ENCODE measurements around the gene ACAD11. TPM values are rescaled to one million over a fixed set of nuclear protein-coding genes. Genes with fewer than 3 reads are reported as not detected.

Gene ACAD11
- total RNA-seq, 5 donors from 2014 or later (not counting 1 experiment from before 2014, with no cell fraction given): 25.1 to 35.2 (median 32.2) TPM

DNA sequence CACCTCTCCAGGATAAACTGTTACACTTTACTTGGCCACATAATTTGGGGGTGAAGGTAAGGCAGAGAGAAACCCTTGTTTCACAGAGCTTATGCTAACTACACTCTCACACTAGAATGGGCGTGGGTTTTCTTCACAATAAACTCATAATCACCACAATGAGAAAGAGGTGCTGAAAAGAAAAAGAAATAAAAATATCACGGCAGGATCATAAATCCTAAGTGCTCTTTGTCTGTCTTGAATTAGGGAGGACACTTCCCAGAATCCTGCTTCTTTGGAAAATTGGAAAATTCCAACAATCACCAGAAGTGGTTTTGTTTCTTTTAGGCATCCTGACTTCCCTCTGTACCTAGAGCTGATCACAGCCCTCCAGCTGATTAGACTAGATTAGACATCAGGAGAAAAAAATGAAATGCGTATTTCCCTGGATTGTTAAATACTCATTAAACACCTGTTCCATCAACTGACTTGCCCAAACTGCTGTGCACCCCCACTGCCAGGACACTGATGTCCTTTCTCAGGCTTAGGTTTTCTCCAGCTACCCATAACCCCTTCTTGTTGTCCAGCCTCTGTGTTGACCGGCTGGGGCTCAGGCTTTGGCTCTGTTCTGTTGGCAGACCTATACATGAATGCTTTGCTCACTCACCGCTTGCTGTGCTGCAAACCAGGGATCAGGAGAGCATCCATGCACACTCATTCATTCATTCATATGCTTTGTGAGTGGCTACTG, 104.1 kb downstream of the ACAD11 start:
- peaks cover 0 to 4% of the 10 kb centered on the region in 2 experiments for H3K4me1 ChIP-seq (ENCODE audit: control insufficient read depth in 1 of 2, extremely low read depth in 1 of 2, insufficient read depth in 2 of 2, low read length in 2 of 2)
- Mint-ChIP-seq H3K27ac (no peak overlapping the region), H3K36me3 (peaks cover 16% of the 10 kb centered on the region), H3K4me3 (no peak overlapping the region), H3K4me1 (peaks cover 6% of the 10 kb centered on the region in 3 donors), H3K27me3 (no peaks in the 10 kb centered on the region), H3K9me3 (no peaks in the 10 kb centered on the region)
- WGBS (ENCODE audit: insufficient coverage): 100% methylated on average over 2 of the region's 5 CpGs
- H3K27me3 ChIP-seq (replicated peaks in 1 of 2; ENCODE audit: control insufficient read depth in 2 of 2, extremely low read depth in 1 of 2, insufficient read depth in 2 of 2, low read length in 1 of 2): no peaks in the 10 kb centered on the region
- POLR2A ChIA-PET: no interaction called here
- ATAC-seq (replicated peaks in 1 of 4) (no peak), DNase-seq (no peak)
- no peak overlapping the region for H3K27ac ChIP-seq (ENCODE audit: low read length)
- no peaks in the 10 kb centered on the region for H3K9me3 ChIP-seq
- CTCF ChIA-PET: no interaction called here
- no peak overlapping the region for H3K4me3 ChIP-seq (ENCODE audit: control insufficient read depth in 1 of 2, extremely low read depth in 1 of 2, low read length in 1 of 2)
- no peaks in the 10 kb centered on the region for H3K36me3 ChIP-seq (ENCODE audit: control insufficient read depth in 2 of 2, extremely low read depth in 1 of 2, insufficient read depth in 1 of 2, low read length in 1 of 2)

DNA sequence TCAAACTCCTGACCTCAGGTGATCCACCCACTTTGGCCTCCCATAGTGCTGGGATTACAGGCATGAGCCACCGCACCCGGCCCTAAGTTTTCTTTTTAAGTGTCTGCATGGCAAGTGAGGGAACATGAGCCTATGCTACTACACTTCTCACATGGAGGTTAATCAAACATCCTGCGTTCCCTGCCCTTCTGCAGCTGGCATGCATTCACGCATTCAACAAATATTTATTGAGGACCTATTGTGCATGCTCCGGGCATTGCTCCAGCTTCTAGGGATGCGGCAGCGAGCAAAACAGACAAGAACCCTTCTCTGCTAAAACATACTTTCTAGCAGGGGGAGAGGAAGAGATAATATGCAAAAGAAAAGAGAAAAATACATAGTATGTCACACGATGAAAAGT, 105.2 kb downstream of the ACAD11 start:
- H3K4me3 ChIP-seq (ENCODE audit: control insufficient read depth in 1 of 2, extremely low read depth in 1 of 2, low read length in 1 of 2): no peak overlapping the region
- WGBS (ENCODE audit: insufficient coverage): 94% methylated on average over 2 of the region's 8 CpGs
- no peak overlapping the region for H3K27ac Mint-ChIP-seq

DNA sequence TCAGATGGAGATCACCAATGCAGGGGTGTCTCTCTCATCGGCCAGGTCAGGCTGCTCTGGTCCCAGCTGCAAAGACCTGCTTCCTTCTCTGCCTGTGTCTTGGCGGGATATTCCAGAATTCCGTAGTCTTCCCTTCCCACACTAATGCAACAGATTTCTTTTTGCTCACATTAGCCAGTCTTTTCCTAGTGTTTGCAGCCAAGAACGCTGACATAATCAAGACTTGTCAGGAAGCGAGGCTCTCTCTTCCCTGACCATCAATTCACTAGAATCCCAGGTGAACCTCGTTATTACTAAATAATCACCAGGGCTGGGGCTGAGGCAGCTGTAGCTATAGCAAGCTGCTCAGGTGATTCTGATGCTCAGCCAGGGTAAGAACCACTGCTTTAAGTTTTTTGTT, 105.8 kb downstream of the ACAD11 start:
- Mint-ChIP-seq H3K36me3 (peaks cover 8% of the 10 kb centered on the region), H3K4me1 (peaks cover 16 to 17% (median 16%) of the 10 kb centered on the region in 3 donors), H3K27ac (no peak overlapping the region), H3K4me3 (no peak overlapping the region), H3K9me3 (no peaks in the 10 kb centered on the region), H3K27me3 (no peaks in the 10 kb centered on the region)
- 91% methylated on average over 4 of the region's 6 CpGs for WGBS (ENCODE audit: insufficient coverage)
- no peak for DNase-seq
- ChIA-PET CTCF (interaction anchor here in 1 of 2 donors (0.9 kb wide), 1 partner anchor 12 kb away, joined by 3 read pairs; no protein-coding TSS in a partner anchor), POLR2A (no interaction called here)
- H3K36me3 ChIP-seq (ENCODE audit: control insufficient read depth in 2 of 2, extremely low read depth in 1 of 2, insufficient read depth in 1 of 2, low read length in 1 of 2): no peaks in the 10 kb centered on the region
- ATAC-seq (replicated peaks in 1 of 4): no peak
- H3K4me3 ChIP-seq (ENCODE audit: control insufficient read depth in 1 of 2, extremely low read depth in 1 of 2, low read length in 1 of 2): no peak overlapping the region
- no peak overlapping the region for H3K27ac ChIP-seq (ENCODE audit: low read length)
- H3K4me1 ChIP-seq (ENCODE audit: control insufficient read depth in 1 of 2, extremely low read depth in 1 of 2, insufficient read depth in 2 of 2, low read length in 2 of 2): peaks cover 0 to 9% of the 10 kb centered on the region in 2 experiments
- H3K9me3 ChIP-seq: no peaks in the 10 kb centered on the region
- no peaks in the 10 kb centered on the region for H3K27me3 ChIP-seq (replicated peaks in 1 of 2; ENCODE audit: control insufficient read depth in 2 of 2, extremely low read depth in 1 of 2, insufficient read depth in 2 of 2, low read length in 1 of 2)

More for the DNA sequence above, 105.2 kb downstream of the ACAD11 start:
- POLR2A ChIA-PET: interaction anchor here in 1 of 2 donors (0.6 kb wide), 1 partner anchor 14 kb away, joined by 12 read pairs; no protein-coding TSS in a partner anchor
- ATAC-seq (replicated peaks in 1 of 4) (no peak), DNase-seq (no peak)
- Mint-ChIP-seq H3K4me3 (no peak overlapping the region), H3K9me3 (no peaks in the 10 kb centered on the region), H3K27me3 (no peaks in the 10 kb centered on the region), H3K4me1 (peaks cover 16% of the 10 kb centered on the region in 3 donors), H3K36me3 (peaks cover 10% of the 10 kb centered on the region)
- Histone ChIP-seq H3K9me3 (no peaks in the 10 kb centered on the region), H3K36me3 (ENCODE audit: control insufficient read depth in 2 of 2, extremely low read depth in 1 of 2, insufficient read depth in 1 of 2, low read length in 1 of 2) (no peaks in the 10 kb centered on the region), H3K27ac (ENCODE audit: low read length) (no peak overlapping the region), H3K4me1 (ENCODE audit: control insufficient read depth in 1 of 2, extremely low read depth in 1 of 2, insufficient read depth in 2 of 2, low read length in 2 of 2) (peaks cover 0 to 9% of the 10 kb centered on the region in 2 experiments), H3K27me3 (replicated peaks in 1 of 2; ENCODE audit: control insufficient read depth in 2 of 2, extremely low read depth in 1 of 2, insufficient read depth in 2 of 2, low read length in 1 of 2) (no peaks in the 10 kb centered on the region)
- CTCF ChIA-PET: no interaction called here

DNA sequence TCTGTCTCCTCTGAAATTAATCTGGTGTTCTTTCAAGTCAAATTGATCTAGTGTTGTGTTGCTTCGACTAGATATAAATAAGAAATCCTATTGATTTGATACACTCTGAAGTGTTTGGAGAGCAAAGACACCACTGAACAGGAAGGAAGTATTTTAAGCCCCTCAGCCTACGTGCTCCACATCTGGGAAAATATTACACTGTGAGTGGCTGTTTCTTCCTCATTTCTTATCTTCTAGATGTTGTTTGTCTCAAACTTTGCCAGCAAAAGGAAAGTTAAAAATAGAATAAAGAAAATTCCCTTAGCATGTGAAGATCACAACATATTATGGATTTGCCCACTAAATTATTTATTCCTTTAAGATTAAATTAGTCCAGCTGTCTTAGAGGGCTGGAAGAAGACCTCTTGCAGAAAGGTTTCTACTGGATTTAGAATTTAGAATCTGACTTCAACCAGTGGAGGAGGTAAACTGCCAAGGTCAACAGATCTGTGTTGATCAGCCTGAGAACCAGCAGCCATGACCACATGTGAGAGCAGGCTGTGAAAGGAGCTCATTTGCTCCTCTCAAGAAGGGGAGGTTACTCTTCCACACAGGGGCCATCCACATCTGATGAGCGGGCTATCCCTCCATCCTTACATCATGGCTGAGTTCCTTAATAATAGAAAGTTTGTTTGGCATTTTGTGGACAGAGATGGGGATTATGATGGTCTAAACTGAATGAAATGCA, 108.9 kb downstream of the ACAD11 start:
- no CpG with 5 or more reads among the region's 3 CpGs for WGBS (ENCODE audit: insufficient coverage)
- ATAC-seq (replicated peaks in 1 of 4): peak in 1 of 4 experiments; percentile 23
- Histone ChIP-seq H3K9me3 (no peaks in the 10 kb centered on the region), H3K4me3 (ENCODE audit: control insufficient read depth in 1 of 2, extremely low read depth in 1 of 2, low read length in 1 of 2) (no peak overlapping the region), H3K4me1 (ENCODE audit: control insufficient read depth in 1 of 2, extremely low read depth in 1 of 2, insufficient read depth in 2 of 2, low read length in 2 of 2) (peaks cover 0 to 9% of the 10 kb centered on the region in 2 experiments), H3K36me3 (ENCODE audit: control insufficient read depth in 2 of 2, extremely low read depth in 1 of 2, insufficient read depth in 1 of 2, low read length in 1 of 2) (no peaks in the 10 kb centered on the region), H3K27ac (ENCODE audit: low read length) (no peak overlapping the region), H3K27me3 (replicated peaks in 1 of 2; ENCODE audit: control insufficient read depth in 2 of 2, extremely low read depth in 1 of 2, insufficient read depth in 2 of 2, low read length in 1 of 2) (no peaks in the 10 kb centered on the region)
- no peaks in the 10 kb centered on the region for H3K9me3 Mint-ChIP-seq
- H3K27me3 Mint-ChIP-seq: no peaks in the 10 kb centered on the region
- peak overlapping the region; percentile 1 to 66 for H3K27ac Mint-ChIP-seq
- DNase-seq: no peak
- H3K4me3 Mint-ChIP-seq: no peak overlapping the region
- CTCF ChIA-PET: no interaction called here
- H3K36me3 Mint-ChIP-seq: peaks cover under 1% of the 10 kb centered on the region
- POLR2A ChIA-PET: no interaction called here
- H3K4me1 Mint-ChIP-seq: peaks cover 16 to 17% (median 16%) of the 10 kb centered on the region in 3 donors

DNA sequence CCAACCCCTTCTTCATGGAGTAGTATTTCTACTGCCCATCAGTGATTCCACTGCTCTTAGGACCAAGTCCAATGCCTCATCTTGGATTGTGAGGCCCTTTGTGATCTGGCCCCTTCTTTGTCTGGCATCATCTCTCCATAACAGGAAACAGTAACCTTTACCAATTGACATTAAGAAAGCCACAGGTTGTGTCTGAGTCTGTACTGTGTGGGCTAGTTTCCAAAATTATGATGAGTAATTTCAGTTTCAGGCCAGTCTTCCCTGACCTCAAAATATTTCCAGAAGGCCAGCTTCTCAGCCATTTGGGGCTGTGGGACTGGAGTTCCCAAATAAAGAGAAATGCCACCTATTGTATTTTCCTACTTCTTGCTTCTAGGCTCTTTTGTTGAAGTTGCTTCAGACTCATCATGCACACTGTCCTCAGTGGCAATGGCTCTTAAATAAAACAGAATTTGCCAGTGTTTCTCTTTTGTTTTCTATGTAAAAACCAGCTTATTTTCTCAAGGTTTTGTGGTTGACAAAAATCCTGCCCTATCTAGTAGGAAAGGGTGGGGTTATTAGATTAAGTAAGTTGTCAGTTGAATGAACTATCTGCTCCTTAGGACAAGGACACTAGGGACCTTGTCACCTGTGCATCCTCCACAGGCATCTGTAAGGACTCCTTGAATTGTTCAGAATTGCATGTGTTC, 109.6 kb downstream of the ACAD11 start:
- no peaks in the 10 kb centered on the region for H3K27me3 Mint-ChIP-seq
- H3K27ac ChIP-seq (ENCODE audit: low read length): no peak overlapping the region
- DNase-seq: no peak

DNA sequence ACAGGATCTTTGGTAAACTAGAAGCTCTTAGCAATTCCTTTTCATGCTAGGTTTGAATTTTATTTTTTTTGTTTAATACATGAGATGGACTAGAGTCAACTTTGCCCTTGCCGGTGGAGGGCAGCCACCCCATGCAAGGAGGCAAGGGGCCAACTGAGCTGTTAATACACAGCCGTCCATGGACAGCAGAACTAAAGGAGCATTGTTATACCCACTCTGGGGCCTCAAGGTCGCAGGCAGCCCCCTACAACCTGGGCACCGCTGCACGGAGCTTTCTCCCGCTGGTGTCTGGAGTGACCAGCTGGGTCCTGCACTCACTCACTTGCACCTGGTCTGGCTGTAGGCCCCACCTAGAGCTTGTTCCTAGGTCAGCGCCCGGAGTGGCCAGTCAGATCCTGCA, 110.4 kb downstream of the ACAD11 start:
- H3K36me3 ChIP-seq (ENCODE audit: control insufficient read depth in 2 of 2, extremely low read depth in 1 of 2, insufficient read depth in 1 of 2, low read length in 1 of 2): no peaks in the 10 kb centered on the region
- Mint-ChIP-seq H3K36me3 (no peaks in the 10 kb centered on the region), H3K4me3 (no peak overlapping the region), H3K4me1 (peaks cover 16 to 17% (median 16%) of the 10 kb centered on the region in 3 donors), H3K9me3 (no peaks in the 10 kb centered on the region), H3K27ac (no peak overlapping the region), H3K27me3 (no peaks in the 10 kb centered on the region)
- CTCF ChIA-PET: no interaction called here
- 100% methylated on average over 5 of the region's 8 CpGs for WGBS (ENCODE audit: insufficient coverage)
- H3K9me3 ChIP-seq: no peaks in the 10 kb centered on the region
- H3K4me1 ChIP-seq (ENCODE audit: control insufficient read depth in 1 of 2, extremely low read depth in 1 of 2, insufficient read depth in 2 of 2, low read length in 2 of 2): peaks cover 0 to 9% of the 10 kb centered on the region in 2 experiments
- POLR2A ChIA-PET: no interaction called here
- H3K4me3 ChIP-seq (ENCODE audit: control insufficient read depth in 1 of 2, extremely low read depth in 1 of 2, low read length in 1 of 2): no peak overlapping the region
- no peak for DNase-seq
- no peaks in the 10 kb centered on the region for H3K27me3 ChIP-seq (replicated peaks in 1 of 2; ENCODE audit: control insufficient read depth in 2 of 2, extremely low read depth in 1 of 2, insufficient read depth in 2 of 2, low read length in 1 of 2)
- no peak for ATAC-seq (replicated peaks in 1 of 4)
- no peak overlapping the region for H3K27ac ChIP-seq (ENCODE audit: low read length)

More for the DNA sequence above, 109.6 kb downstream of the ACAD11 start:
- H3K27me3 ChIP-seq (replicated peaks in 1 of 2; ENCODE audit: control insufficient read depth in 2 of 2, extremely low read depth in 1 of 2, insufficient read depth in 2 of 2, low read length in 1 of 2): no peaks in the 10 kb centered on the region
- H3K27ac Mint-ChIP-seq: peak overlapping the region; percentile 49 to 66
- peak in 3 of 4 experiments; percentile 26 to 56 (median 27) for ATAC-seq (replicated peaks in 1 of 4)
- H3K4me1 ChIP-seq (ENCODE audit: control insufficient read depth in 1 of 2, extremely low read depth in 1 of 2, insufficient read depth in 2 of 2, low read length in 2 of 2): peaks cover 0 to 9% of the 10 kb centered on the region in 2 experiments
- no peaks in the 10 kb centered on the region for H3K36me3 ChIP-seq (ENCODE audit: control insufficient read depth in 2 of 2, extremely low read depth in 1 of 2, insufficient read depth in 1 of 2, low read length in 1 of 2)
- H3K36me3 Mint-ChIP-seq: no peaks in the 10 kb centered on the region
- CTCF ChIA-PET: no interaction called here
- no peak overlapping the region for H3K4me3 ChIP-seq (ENCODE audit: control insufficient read depth in 1 of 2, extremely low read depth in 1 of 2, low read length in 1 of 2)
- H3K4me3 Mint-ChIP-seq: no peak overlapping the region
- H3K4me1 Mint-ChIP-seq: peaks cover 16 to 17% (median 16%) of the 10 kb centered on the region in 3 donors
- H3K9me3 ChIP-seq: no peaks in the 10 kb centered on the region
- no peaks in the 10 kb centered on the region for H3K9me3 Mint-ChIP-seq
- POLR2A ChIA-PET: no interaction called here

All from T-cell (primary cell).